GM18502 (cell line): ENCODE data around the gene CNMD.
"Not testable (repeated sequence)": the region's sequence is repeated elsewhere in the genome, so short reads cannot be mapped to it uniquely, and the experiment has no call there.

ENCODE experiments used
- ATAC-seq: cut with Tn5 transposase; IDR thresholded peaks from one replicate; pipeline ENCODE4 v1.9.1; 2021; ENCODE audit warnings: mild to moderate bottlenecking; ENCODE audit not compliant: unreplicated experiment, poor library complexity

The CNMD gene

DNA sequence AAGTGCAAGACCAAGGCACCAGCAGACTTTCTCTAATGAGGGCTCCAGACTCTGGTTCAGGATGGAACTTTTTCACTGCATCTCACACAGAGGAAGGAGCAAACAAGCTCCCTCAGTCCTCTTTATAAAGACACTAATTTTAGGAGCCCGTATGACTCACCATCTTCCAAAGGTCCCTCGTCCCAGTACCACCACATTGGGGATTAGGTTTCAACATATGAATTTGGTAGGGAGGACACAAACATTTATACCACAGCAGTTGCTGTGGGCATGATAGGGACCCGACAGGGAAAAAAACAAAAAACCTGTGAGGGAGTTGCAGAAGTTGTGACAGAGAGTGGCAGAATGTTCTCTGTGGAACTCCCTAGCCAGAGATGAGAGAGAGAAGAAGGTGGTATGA lies 6.5 kb upstream of the CNMD start:
- no peak for ATAC-seq

DNA sequence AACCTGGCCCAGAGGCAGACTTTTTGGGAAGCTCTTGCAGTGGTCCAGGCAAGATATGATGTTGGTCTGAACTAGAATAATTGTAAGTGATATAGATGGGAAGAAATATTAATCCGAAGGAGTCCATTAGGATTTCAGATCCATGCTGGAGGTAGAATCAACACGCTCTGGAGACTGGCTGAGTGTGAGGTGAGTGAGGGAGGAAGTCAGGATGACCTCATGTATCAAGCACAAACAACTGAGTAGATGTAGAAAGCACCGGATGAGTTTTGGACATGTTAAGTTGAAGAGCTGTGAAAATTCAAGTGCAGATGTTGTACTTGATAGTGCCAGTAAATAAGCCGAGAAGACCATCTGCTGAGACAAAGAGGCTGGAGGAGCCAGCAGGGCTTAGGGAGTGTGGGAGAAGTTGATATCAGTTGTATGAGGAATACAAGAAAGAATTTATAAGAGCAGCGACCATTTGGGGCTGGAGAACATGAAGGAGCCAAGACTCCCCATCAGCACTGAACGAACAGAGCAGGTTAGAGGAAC lies 5.3 kb upstream of the CNMD start:
- no peak for ATAC-seq

DNA sequence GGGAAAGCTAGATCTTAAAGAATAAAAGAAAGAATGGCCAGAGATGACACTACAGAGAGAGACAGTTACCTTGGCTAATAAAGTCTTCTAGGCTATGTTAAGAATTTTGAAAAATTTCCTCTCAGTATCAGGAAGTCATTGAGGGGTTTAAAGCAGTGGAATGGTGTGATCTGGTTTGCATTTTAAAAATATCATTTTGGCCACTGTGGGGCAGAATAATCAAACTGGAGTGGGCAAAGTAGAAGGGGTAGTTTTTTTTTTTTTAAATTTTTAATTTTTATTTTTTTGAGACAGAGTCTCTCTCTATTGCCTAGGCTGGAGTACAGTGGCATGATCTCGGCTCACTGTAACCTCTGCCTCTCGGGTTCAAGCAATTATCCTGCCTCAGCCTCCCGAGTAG lies 4.4 kb upstream of the CNMD start:
- ATAC-seq, result no peak

DNA sequence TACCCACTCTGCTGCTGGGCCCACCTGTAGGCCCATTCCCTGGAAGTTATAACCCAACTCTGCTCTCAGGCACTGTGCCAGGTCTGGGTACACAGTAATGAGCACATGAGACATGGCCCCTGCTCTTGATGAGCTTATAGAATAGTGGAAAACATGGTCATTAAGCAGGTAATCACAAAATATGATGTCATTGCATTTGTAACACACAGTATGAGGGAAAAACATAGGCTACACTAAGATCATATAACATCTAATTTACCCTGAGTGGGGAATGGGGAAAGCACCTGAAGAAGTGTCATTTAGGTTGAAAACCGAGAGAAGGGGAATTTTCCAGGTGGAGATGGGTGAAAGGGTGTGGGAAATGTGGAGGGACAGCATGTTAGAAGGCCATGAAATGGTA lies 3.9 kb upstream of the CNMD start:
- ATAC-seq, result no peak

DNA sequence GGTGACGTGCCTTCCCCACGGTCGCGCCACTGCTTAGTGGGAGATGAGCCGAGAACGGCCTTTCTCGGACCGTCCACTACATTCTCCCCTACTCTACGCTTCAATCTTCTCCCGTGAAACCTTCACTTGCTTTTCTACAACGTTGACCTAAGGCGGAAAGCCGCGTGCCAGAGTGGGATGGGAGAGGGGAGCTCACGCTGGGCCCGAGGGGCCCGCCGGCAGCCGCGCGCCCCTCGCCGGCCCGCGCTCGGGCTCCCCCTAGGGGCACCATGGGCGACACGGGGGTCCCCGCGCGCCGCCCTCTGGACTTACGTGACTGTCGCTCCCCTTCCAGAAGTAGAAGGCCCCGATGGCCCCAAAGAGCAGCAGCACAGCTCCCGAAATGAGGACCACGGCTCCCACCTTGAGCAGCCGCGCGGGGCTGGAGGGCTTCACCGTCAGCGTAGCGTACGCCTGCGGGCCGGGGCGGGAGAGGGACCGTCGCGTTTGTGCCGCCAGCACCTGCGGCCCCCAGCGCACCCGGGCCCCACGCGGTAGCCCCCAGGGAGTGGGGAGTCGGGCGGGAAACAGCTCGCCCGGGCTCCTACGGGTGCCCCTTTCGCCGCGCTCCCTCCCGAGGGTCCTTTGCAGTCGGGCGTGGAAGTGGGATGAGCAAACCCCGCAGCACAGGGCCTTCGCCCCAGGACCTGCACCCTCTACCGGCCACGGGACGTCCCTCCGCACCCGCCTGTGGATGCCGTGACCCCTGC lies 727 bp downstream of the CNMD start:
- ATAC-seq, result peak; percentile 77

DNA sequence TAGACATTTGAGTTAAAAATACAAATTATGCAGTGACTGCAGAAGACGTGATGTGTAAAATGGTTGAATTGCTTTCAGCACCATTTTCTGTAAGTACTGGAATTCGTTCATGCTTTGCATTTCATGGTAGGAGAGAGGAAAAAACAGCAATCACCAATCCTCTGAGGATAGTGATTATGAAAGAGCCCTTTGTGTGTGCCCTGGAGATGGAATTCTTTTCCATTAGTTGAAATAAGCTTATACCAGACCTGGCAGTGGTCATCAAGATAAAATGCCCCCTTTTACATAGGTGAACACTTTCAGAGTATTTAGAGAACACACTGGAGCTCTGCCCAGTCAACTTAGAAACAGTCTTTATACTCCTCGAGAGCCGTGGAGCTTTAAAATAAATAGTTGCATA lies 1.7 kb downstream of the CNMD start:
- ATAC-seq, result no peak

DNA sequence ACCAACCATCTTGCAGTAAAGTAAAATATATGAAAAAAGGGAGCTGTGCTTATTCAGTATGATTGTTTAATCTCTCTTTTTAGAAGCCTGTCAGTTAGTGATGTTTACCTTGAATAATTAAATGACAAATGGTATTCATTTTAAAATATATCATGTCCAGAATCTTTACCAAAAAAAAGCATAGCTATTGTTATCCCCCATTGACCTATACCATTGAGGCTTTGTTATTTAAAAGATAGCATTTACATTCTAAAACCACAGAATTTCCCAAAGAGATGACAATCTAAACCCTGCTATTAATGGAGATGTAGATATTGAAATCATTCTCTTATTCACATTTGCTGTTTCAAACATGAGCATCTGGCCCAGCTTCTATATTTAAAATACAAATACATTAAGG lies 2.2 kb downstream of the CNMD start:
- no peak for ATAC-seq

DNA sequence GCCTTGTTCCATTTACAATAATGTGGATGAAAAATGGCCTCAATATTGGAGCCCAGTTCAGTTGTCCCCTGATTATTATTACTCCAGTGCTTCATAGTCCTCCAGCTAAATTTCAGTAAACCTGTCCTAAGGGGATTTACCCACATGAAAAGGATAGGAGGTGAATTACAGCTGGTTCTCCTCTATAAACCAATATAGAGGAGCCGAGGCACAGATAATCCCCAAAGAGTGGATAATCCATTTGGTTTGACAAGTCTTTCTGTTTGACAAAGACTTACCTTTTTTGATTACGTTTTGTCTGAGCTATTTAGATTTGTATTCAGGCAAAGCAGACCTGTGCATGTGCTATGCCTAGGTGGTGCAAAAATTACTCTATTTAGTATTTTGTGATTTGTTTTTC lies 2.7 kb downstream of the CNMD start:
- ATAC-seq, result no peak

DNA sequence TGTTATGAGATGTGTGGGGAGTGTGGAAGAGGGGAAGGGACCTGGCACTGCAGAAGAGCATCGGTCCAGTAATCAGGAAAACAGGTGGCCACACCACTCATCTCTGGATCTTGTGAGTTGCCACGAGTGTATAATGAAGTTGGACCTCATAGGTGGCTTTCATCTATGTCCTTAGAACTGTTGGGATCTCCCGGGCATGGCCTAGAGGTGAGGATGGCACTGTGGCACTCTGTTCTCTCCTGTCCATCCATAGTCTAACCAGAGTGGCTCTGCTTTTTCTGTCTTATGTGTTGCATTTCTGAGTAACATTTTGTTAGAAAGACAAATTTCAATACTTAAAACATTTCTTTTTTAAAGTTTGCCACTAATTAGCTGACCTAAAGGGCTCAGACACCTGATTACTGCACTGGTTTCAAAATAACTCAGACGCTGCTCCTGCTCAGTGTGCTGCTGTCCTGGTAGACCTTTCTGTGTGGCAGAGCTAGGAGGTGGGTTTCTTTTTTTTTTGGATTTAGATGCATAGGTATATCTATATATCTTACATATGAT lies 5.5 kb downstream of the CNMD start:
- no peak for ATAC-seq

DNA sequence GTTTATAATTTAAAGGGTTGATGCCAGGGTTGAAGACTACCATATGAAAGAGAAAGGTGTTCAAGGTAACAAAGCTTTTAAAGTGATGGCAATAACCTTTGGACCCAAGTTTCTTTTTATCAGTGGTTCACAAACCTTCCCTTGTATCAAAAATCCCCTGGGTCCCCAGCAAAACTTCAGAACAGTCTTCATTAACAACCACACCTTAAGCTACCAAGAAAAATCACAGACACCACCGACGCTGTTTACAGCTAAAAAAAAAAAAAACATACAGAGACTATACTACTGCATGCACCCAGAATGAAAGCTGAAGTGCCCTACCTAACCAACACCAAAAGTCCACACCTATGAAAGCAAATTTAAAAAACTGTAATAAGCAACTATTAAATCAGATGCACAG lies 13.4 kb downstream of the CNMD start:
- ATAC-seq, result no peak

DNA sequence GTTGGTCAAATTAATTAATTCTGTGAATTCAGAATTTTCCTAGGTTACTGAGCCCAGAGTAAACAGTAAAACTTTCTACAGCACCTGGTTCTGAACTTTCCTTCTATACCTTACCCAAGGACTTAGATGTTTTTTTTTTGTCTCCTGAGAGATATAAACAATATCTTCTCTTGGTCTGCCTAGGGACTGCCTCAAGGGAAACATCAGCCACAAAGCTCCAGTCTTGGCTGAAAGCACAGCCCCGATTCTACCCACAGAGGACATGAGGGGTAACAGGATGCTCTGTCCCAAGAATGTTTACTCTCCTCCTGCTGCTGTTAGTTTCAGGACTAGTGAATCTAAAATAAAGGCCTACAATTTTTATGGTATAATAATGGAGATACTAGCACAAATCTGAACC lies 14.3 kb downstream of the CNMD start:
- no peak for ATAC-seq

DNA sequence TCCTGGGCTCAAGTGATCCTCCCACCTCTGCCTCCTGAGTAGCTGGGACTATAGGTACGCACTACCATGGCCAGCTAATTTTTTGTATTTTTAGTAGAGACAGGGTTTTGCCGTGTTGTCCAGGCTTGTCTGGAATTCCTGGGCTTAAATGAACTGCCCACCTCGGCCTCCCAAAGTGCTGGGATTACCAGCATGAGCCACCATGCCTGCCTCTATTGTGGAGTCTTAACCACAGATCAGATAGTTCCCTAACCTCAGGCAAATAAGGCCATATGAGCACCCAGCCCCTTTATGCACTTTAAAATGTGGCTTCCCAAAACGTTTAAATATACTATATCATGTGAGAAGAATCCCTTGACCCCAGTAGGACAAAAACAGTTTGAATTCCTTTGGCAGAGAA lies 16.4 kb downstream of the CNMD start:
- ATAC-seq, result no peak

DNA sequence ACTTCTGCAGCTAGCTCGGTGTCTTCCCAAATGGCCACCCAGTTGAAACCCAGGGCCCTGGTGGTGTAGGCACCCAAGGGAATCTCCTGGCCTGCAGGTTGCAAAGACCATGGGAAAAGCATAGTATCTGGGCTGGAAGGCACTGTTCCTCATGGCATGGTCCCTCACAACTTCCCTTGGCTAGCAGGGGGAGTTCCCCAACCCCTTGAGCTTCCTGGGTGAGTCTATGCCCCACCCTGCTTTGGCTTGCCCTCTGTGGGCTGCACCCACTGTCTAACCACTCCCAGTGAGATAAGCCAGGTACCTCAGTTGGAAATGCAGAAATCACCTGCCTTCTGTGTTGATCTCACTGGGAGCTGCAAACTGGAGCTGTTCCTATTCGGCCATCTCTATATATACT lies 18.3 kb downstream of the CNMD start:
- ATAC-seq, result not testable (repeated sequence)

DNA sequence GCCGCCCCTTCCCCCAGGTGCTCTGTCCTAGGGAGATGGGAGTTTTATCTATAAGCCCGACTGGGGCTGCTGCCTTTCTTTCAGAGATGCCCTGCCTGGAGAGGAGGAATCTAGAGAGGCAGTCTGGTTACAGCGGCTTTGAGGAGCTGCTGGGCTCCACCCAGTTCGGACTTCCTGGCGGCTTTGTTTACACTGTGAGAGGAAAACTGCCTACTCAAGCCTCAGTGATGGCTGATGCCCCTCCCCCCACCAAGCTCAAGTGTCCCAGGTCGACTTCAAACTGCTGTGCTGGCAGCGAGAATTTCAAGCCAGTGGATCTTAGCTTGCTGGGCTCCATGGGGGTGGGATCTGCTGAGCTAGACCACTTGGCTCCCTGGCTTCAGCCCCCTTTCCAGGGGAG lies 18.7 kb downstream of the CNMD start:
- ATAC-seq, result not testable (repeated sequence)

DNA sequence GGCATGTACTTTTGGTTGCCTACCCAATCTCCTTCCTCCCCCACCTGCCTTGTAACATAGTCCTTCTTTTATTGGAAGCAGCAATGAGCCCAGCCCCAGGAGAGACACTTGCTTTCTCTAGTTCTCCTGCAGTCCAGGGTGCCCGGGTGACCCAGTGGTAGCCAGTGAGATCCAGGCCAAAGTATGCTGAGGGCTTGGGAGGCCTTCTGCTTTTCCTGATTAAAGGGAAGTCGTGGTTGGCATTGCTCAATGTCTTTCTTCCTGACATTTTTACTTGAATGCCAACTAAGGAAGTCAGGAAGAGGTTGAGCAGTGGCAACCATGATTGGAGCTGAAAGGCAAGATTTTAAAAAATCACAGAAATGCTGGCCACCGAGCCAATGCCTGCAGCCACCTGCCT lies 25.7 kb downstream of the CNMD start:
- no peak for ATAC-seq

DNA sequence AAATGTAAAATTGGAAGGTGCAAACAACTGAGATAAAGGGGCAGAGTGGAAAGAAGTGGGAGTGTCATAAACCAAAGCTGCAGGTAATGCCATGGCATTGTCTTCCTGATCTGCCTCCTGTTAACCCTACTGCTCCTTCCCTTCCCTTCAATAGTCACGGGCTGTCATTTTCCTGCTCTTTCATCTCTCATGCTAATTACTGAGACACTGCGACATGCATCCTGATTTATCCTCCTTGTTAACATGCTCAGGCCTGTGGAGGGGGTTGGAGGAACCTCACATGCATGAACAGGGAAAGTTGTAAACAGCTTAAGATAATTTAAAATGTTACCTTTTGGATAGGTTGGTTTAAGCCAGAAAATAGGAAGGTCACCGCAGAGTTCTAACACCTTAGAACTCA lies 27.2 kb downstream of the CNMD start:
- ATAC-seq, result no peak

DNA sequence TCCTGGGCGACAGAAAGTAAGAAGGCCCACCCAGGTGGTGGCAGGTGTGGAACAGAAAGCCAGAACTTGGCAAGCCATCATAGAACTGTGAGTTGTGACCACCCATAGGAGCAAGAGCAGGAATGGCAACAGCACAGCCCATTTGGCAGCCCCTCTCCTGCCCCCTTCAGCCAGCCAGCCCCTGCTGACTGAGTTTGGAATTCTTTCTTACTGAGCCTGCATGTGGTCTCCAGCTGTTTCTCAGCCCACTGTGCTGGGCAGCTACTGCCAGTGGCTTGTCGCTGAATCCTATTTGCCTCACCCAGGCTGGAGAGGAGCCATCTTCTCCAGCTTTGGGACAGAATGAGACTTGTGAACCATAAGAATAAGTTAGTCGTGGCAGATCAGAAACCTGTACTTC lies 28.3 kb downstream of the CNMD start:
- no peak for ATAC-seq

DNA sequence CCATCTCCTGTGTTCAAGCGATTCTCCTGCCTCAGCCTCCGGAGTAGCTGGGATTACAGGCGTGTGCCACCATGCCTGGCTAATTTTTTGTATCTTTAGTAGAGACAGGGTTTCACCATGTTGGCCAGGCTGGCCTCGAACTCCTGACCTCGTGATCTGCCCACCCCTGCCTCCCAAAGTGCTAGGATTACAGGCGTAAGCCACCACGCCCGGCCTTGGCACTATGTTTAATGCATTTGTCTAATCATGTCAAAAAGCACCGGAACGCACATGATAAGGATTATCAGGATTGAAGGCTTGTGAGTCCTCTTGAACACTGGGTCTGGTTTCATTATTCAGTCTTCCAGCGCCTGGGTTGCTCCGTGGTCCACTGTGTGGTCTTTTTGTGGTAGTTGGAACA lies 31.4 kb downstream of the CNMD start:
- not testable (repeated sequence) for ATAC-seq

DNA sequence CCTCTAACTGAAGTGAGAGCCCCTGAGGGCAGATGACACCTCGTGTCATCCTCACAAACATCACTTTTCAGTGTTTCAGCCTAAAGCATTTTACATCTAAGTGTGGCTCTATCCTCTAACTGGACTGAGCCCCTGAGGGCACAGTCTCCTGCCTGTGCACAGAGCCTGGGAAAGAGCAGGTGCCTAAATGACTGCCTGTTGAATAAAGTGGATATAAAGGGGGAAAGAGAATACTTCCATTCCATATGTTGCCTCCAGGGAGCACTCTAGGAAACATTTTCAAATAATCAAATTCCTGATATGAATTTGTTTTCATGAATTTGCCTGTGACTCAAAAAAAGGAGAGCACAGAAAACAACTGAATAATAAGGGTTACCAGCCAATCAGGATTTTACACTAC lies 32.2 kb downstream of the CNMD start:
- no peak for ATAC-seq

DNA sequence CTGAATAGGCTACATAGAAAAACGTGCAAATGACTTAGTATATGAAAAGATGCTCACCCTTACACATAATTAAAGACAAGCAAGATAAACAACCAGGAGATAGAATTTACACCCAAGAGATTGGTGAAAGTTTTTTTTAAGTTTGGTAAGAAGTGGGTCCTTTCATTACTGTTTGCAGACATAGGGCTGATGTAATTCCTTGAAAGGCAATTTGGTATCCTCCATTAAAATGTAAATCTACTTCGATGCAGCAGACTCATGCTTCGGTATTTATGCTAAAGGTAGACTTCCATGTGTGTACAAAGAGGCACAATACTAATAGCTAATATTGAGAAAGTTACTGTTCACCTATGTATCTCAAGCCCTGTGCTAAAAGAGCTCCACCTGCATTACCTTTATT lies 33.5 kb downstream of the CNMD start:
- ATAC-seq, result no peak

DNA sequence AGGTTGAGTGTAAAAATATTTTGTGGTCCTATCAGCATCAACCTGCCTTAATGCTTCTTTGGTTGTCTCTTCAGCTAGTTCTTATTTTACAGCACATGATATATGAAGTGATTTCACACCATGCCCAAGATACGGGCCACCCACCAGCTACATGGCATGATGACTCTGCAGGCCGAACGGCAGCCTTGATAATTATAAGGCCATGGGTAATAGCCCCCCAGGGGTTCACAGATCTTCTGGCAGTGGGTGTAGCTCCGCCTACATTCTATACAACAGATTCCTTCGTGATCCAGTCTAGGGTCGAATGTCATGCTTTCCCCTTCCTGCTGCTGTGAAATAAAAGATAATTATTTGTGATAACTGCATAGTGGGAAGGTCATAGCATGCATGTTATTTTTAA lies 36.1 kb downstream of the CNMD start:
- ATAC-seq, result no peak

DNA sequence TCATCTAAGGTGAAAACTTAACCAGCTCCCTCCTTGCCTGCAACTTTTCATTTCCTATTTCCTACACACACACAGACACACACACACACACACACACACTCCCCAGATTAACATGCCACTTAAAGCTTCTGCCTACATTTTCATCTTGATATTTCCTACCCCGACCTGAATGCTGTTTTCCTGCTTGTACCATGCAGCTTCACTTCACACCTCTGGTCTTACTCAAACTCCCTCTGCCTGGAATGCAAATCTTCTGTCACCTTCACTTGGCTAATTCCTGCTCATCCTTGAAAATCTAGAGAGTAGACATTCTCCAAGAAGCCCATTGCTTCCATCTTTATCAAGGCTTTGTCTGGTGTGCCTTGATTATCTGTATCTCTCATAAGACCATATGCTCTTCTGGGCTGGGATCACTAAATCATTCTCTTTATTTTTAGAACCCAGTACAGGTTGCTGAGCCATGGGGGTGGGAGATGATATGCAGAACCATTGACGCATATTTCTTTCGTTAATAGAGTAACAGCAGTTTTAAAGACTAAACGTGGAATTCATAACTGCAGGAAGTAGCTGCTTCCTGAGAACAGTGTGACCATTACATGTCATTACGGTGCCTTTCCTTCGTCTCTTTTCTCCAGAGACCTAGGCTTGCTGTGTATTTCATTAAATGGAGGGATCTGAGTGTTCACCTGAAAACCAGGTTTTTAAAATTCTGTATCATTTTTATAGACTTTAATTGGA lies 37.7 kb downstream of the CNMD start:
- no peak for ATAC-seq
